H9 (cell line): ENCODE data around the gene STK26. TPM values are rescaled to one million over a fixed set of nuclear protein-coding genes. Genes with fewer than 3 reads are reported as not detected.

Source experiments
- DNase-seq: peaks from one replicate; pipeline ENCODE4 v3.0.0-alpha.2; 2017
- H2AFZ ChIP-seq: one replicate; pipeline ENCODE4 v1.6.1; 2013; ENCODE audit warnings: mild to moderate bottlenecking, low read length, control low read depth, moderate library complexity
- H2AK5ac ChIP-seq: 2 replicates; pipeline ENCODE4 v1.6.1; 2013; ENCODE audit warnings: low read length, control low read depth, mixed read lengths; ENCODE audit not compliant: insufficient read length
- H2BK120ac ChIP-seq: one replicate; pipeline ENCODE4 v1.6.1; 2013; ENCODE audit warnings: low read depth, mild to moderate bottlenecking, low read length, control low read depth, inconsistent platforms; ENCODE audit not compliant: poor library complexity, severe bottlenecking
- H2BK12ac ChIP-seq: 2 replicates; pipeline ENCODE4 v1.6.1; 2013; ENCODE audit warnings: low read length, control low read depth, mixed read lengths, low read depth; ENCODE audit not compliant: insufficient read length
- H2BK15ac ChIP-seq: 2 replicates; pipeline ENCODE4 v1.6.1; 2013; ENCODE audit warnings: low read depth, low read length, control low read depth
- H2BK20ac ChIP-seq: one replicate; pipeline ENCODE4 v1.6.1; 2013; ENCODE audit warnings: low read depth, mild to moderate bottlenecking, low read length, control low read depth, inconsistent platforms; ENCODE audit not compliant: poor library complexity, severe bottlenecking
- H2BK5ac ChIP-seq: 2 replicates; pipeline ENCODE4 v1.6.1; 2013; ENCODE audit warnings: low read length, control low read depth, mixed read lengths; ENCODE audit not compliant: insufficient read length
- H3K14ac ChIP-seq: 2 replicates; pipeline ENCODE4 v1.6.1; 2013; ENCODE audit warnings: low read length, control low read depth; ENCODE audit not compliant: insufficient read depth
- H3K18ac ChIP-seq: 2 replicates; pipeline ENCODE4 v1.6.1; 2013; ENCODE audit warnings: low read depth, mild to moderate bottlenecking, mixed read lengths, low read length, control low read depth; ENCODE audit not compliant: insufficient read length
- H3K23ac ChIP-seq: 2 replicates; pipeline ENCODE4 v1.6.1; 2013; ENCODE audit warnings: low read length, control low read depth, mixed read lengths, low read depth; ENCODE audit not compliant: insufficient read length
- H3K23me2 ChIP-seq: 2 replicates; pipeline ENCODE4 v1.6.1; 2013; ENCODE audit warnings: low read depth, mild to moderate bottlenecking, mixed read lengths, low read length, control low read depth; ENCODE audit not compliant: insufficient read length, poor library complexity, severe bottlenecking
- H3K27ac ChIP-seq: 2 replicates; pipeline ENCODE4 v1.5.1; 2013; ENCODE audit warnings: low read length, control low read depth, mixed read lengths, low read depth; ENCODE audit not compliant: insufficient read length
- H3K27me3 ChIP-seq: 2 replicates; pipeline ENCODE4 v1.6.1; 2013; ENCODE audit warnings: low read length, control low read depth, inconsistent platforms; ENCODE audit not compliant: insufficient read depth
- H3K4ac ChIP-seq: 2 replicates; pipeline ENCODE4 v1.6.1; 2013; ENCODE audit warnings: low read depth, mild to moderate bottlenecking, control low read depth, inconsistent platforms, low read length, moderate library complexity
- H3K4me1 ChIP-seq: 2 replicates; pipeline ENCODE4 v1.6.1; 2013; ENCODE audit warnings: low read length, control low read depth, inconsistent platforms; ENCODE audit not compliant: insufficient read depth
- H3K4me2 ChIP-seq: 2 replicates; pipeline ENCODE4 v1.6.1; 2013; ENCODE audit warnings: low read length, control low read depth, mixed read lengths; ENCODE audit not compliant: insufficient read length, insufficient read depth
- H3K56ac ChIP-seq: 2 replicates; pipeline ENCODE4 v1.6.1; 2013; ENCODE audit warnings: low read depth, mild to moderate bottlenecking, mixed read lengths, low read length, control low read depth; ENCODE audit not compliant: insufficient read length
- H3K79me1 ChIP-seq: 2 replicates; pipeline ENCODE4 v1.6.1; 2013; ENCODE audit warnings: low read depth, mild to moderate bottlenecking, moderate library complexity, low read length, control low read depth, inconsistent platforms; ENCODE audit not compliant: insufficient read depth, poor library complexity, severe bottlenecking
- H3K79me2 ChIP-seq: 2 replicates; pipeline ENCODE4 v1.6.1; 2013; ENCODE audit warnings: low read length, control low read depth, inconsistent platforms; ENCODE audit not compliant: insufficient read depth
- H3K9ac ChIP-seq: 2 replicates; pipeline ENCODE4 v1.6.1; 2013; ENCODE audit warnings: low read length, control low read depth, mixed read lengths; ENCODE audit not compliant: insufficient read length; ENCODE audit errors: extremely low read depth
- H3K9me3 ChIP-seq: one replicate; pipeline ENCODE4 v1.6.1; 2013; ENCODE audit warnings: low read depth, low read length, inconsistent platforms; ENCODE audit not compliant: control insufficient read depth
- H3T11ph ChIP-seq: one replicate; pipeline ENCODE4 v1.6.1; 2013; ENCODE audit warnings: mild to moderate bottlenecking, low read length, control low read depth, inconsistent platforms
- H4K20me1 ChIP-seq: one replicate; pipeline ENCODE4 v1.6.1; 2013; ENCODE audit not compliant: control insufficient read depth, insufficient read length, insufficient read depth
- H4K5ac ChIP-seq: 2 replicates; pipeline ENCODE4 v1.6.1; 2013; ENCODE audit warnings: low read depth, mild to moderate bottlenecking, mixed read lengths, low read length, control low read depth; ENCODE audit not compliant: insufficient read length
- H4K8ac ChIP-seq: replicated peaks from 2 replicates; pipeline ENCODE4 v1.6.1; 2013; ENCODE audit warnings: low read length, control low read depth, mixed read lengths, low read depth; ENCODE audit not compliant: insufficient read length
- H4K91ac ChIP-seq: 2 replicates; pipeline ENCODE4 v1.6.1; 2013; ENCODE audit warnings: low read depth, mild to moderate bottlenecking, moderate library complexity, mixed read lengths, low read length, control low read depth; ENCODE audit not compliant: insufficient read length
- H3K27ac Mint-ChIP-seq, 3 experiments: 2 replicates in 2 of 3; 3 replicates in 1 of 3; pipeline ENCODE4 v1.8.0; 2020 to 2021; ENCODE audit warnings: mixed read lengths in 3 of 3, mild to moderate bottlenecking in 1 of 3, moderate library complexity in 1 of 3
- H3K27me3 Mint-ChIP-seq: 2 replicates; pipeline ENCODE4 v1.8.0; 2021; ENCODE audit warnings: low read depth, mild to moderate bottlenecking, moderate library complexity, mixed read lengths
- H3K36me3 Mint-ChIP-seq, 3 experiments: 2 replicates in 2 of 3; 3 replicates in 1 of 3; pipeline ENCODE4 v1.8.0; 2020 to 2021; ENCODE audit warnings: low read depth in 3 of 3, mixed read lengths in 3 of 3; ENCODE audit not compliant: insufficient read depth in 1 of 3
- H3K4me1 Mint-ChIP-seq, 2 experiments: 2 replicates each; pipeline ENCODE4 v1.8.0; 2020; ENCODE audit warnings: mixed read lengths in 2 of 2
- H3K4me3 Mint-ChIP-seq, 2 experiments: 2 replicates in 1 of 2; 3 replicates in 1 of 2; pipeline ENCODE4 v1.8.0; 2020 to 2021; ENCODE audit warnings: mild to moderate bottlenecking in 2 of 2, mixed read lengths in 2 of 2, moderate library complexity in 1 of 2
- H3K9me3 Mint-ChIP-seq, 2 experiments: 2 replicates in 1 of 2; 3 replicates in 1 of 2; pipeline ENCODE4 v1.8.0; 2020; ENCODE audit warnings: mild to moderate bottlenecking in 2 of 2, mixed read lengths in 2 of 2, moderate library complexity in 1 of 2
- CTCF ChIP-seq: fragments of 200-600 bp; sonication (generic); conservative IDR thresholded peaks from 3 replicates; pipeline ENCODE4 v1.8.0; 2021; ENCODE audit warnings: antibody characterized with exemption, mild to moderate bottlenecking
- total RNA-seq: library from RNA; stranded (reverse); gene quantifications from 2 replicates; pipeline ENCODE4 v1.2.1, GENCODE V29; 2021

Gene STK26
- total RNA-seq, 1 experiment from 2014 or later: 99.2 TPM

GRCh38 chrX:132088864-132089263 is 65.8 kb downstream of the STK26 start:
- H3K27me3 ChIP-seq: no peaks in the 10 kb centered on the region; the same call in 1 of the 2 replicates
- no peak overlapping the region for H3K4me2 ChIP-seq
- H2BK15ac ChIP-seq: no peak overlapping the region
- Mint-ChIP-seq H3K27ac (no peak overlapping the region), H3K9me3 (no peaks in the 10 kb centered on the region), H3K4me1 (peaks cover 0 to 7% of the 10 kb centered on the region in 2 experiments; a peak in 2 of 4 replicates), H3K36me3 (no peaks in the 10 kb centered on the region), H3K4me3 (no peak overlapping the region), H3K27me3 (peaks cover 12% of the 10 kb centered on the region)
- no peak overlapping the region for H3K14ac ChIP-seq
- H4K8ac ChIP-seq: no peak overlapping the region
- no peak overlapping the region for H2BK12ac ChIP-seq
- no peak overlapping the region for H3K18ac ChIP-seq
- H3K79me2 ChIP-seq: no peaks in the 10 kb centered on the region
- TF ChIP-seq CTCF: no peak
- H4K91ac ChIP-seq: no peak overlapping the region
- no peak overlapping the region for H4K5ac ChIP-seq
- H2BK5ac ChIP-seq: no peak overlapping the region
- H3K9me3 ChIP-seq: no peaks in the 10 kb centered on the region
- H3K23me2 ChIP-seq: no peaks in the 10 kb centered on the region
- no peak overlapping the region for H3K9ac ChIP-seq
- H3K4ac ChIP-seq: no peak overlapping the region
- H3K56ac ChIP-seq: no peak overlapping the region
- no peak overlapping the region for H2AK5ac ChIP-seq
- no peak overlapping the region for H2BK20ac ChIP-seq
- no peaks in the 10 kb centered on the region for H3K79me1 ChIP-seq
- H2BK120ac ChIP-seq: no peak overlapping the region
- no peak for DNase-seq
- no peaks in the 10 kb centered on the region for H4K20me1 ChIP-seq
- H3K23ac ChIP-seq: no peak overlapping the region
- H2AFZ ChIP-seq: no peak overlapping the region
- no peak overlapping the region for H3T11ph ChIP-seq
- no peak overlapping the region for H3K27ac ChIP-seq
- no peaks in the 10 kb centered on the region for H3K4me1 ChIP-seq
